Testis (tissue), 2 donors: ENCODE measurements around the gene LAMA3.

Experiments used
- POLR2A ChIP-seq: fragments of 450-650 bp; IDR thresholded peaks from one replicate; pipeline ENCODE4 v1.6.1; 2017; ENCODE audit warnings: antibody characterized with exemption, mild to moderate bottlenecking, moderate library complexity
- TF ChIP-seq, protein P1 (sequence below), 3 experiments: fragments of 450-650 bp in 2 of 3; fragments of 200-600 bp in 1 of 3; sonication (generic) in 1 of 3; IDR thresholded peaks; one replicate each; pipeline ENCODE4 v1.5.1; 2016 to 2019; ENCODE audit warnings: antibody characterized with exemption in 3 of 3, mild to moderate bottlenecking in 2 of 3, moderate library complexity in 1 of 3

DNA sequence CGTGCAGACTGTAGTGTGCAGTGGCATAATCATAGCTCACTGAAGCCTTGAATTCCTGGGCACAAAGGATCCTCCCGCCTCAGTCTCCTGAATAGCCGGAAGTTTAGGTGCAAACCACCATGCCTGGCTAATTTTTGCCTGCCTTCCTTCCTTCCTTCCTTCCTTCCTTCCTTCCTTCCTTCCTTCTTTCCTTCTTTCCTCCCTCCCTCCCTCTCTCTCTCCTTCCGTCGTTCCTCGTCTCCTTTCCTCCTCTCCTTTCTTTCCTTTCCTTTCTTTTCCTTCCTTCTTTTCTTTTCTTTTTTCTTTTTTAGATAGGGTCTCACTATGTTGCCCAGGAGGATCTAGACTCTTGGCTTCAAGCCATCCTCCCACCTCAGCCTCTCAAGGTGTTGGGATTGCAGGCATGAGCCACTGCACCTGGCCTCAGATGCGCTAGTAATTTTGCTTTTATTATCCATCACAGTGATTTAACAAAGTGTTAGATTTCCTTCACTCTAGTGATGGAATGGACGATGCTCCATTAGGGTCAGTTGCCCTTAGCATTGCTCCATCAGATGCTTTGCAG lies 20.0 kb upstream of the LAMA3 start:
- TF ChIP-seq POLR2A = no peak
- TF ChIP-seq, protein P1, sequence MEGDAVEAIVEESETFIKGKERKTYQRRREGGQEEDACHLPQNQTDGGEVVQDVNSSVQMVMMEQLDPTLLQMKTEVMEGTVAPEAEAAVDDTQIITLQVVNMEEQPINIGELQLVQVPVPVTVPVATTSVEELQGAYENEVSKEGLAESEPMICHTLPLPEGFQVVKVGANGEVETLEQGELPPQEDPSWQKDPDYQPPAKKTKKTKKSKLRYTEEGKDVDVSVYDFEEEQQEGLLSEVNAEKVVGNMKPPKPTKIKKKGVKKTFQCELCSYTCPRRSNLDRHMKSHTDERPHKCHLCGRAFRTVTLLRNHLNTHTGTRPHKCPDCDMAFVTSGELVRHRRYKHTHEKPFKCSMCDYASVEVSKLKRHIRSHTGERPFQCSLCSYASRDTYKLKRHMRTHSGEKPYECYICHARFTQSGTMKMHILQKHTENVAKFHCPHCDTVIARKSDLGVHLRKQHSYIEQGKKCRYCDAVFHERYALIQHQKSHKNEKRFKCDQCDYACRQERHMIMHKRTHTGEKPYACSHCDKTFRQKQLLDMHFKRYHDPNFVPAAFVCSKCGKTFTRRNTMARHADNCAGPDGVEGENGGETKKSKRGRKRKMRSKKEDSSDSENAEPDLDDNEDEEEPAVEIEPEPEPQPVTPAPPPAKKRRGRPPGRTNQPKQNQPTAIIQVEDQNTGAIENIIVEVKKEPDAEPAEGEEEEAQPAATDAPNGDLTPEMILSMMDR (IDR thresholded peaks at IDR 0.05) = no peak
